Upper lobe of left lung (tissue), 4 donors: ENCODE measurements around the gene P4HTM.

Experiments
- CTCF ChIP-seq, 6 experiments: fragments of 450-650 bp in 4 of 6; fragments of 200-600 bp in 2 of 6; sonication (generic) in 2 of 6; IDR thresholded peaks; one replicate each; pipeline ENCODE4 v1.5.1; 2016 to 2019; ENCODE audit warnings: antibody characterized with exemption in 6 of 6
- EP300 ChIP-seq, 4 donors: sonication (generic); formaldehyde crosslinking; IDR thresholded peaks; one replicate each; pipeline ENCODE4 v1.5.1; 2017; ENCODE audit warnings: antibody characterized with exemption in 4 of 4, control low read depth in 2 of 4
- POLR2A ChIP-seq, 4 donors: fragments of 450-650 bp; IDR thresholded peaks; one replicate each; pipeline ENCODE4 v1.5.1; 2016 to 2017; ENCODE audit warnings: antibody characterized with exemption in 4 of 4, mild to moderate bottlenecking in 2 of 4
- POLR2AphosphoS5 ChIP-seq, 2 donors: sonication (generic); formaldehyde crosslinking; IDR thresholded peaks; one replicate each; pipeline ENCODE4 v1.5.1; 2017; ENCODE audit warnings: antibody characterized with exemption in 2 of 2

GRCh38 chr3:48951764-48952163, 38.3 kb upstream of the P4HTM start:
- no peak for TF ChIP-seq CTCF (IDR thresholded peaks at IDR 0.05)
- no peak for TF ChIP-seq POLR2A (IDR thresholded peaks at IDR 0.05)
- no peak for TF ChIP-seq POLR2AphosphoS5 (IDR thresholded peaks at IDR 0.05)
- TF ChIP-seq EP300 (IDR thresholded peaks at IDR 0.05) = no peak
